ENCODE results near the gene LRRC75A.
"Not testable (repeated sequence)": the region's sequence is repeated elsewhere in the genome, so short reads cannot be mapped to it uniquely, and the experiment has no call there.

The LRRC75A gene

DNA sequence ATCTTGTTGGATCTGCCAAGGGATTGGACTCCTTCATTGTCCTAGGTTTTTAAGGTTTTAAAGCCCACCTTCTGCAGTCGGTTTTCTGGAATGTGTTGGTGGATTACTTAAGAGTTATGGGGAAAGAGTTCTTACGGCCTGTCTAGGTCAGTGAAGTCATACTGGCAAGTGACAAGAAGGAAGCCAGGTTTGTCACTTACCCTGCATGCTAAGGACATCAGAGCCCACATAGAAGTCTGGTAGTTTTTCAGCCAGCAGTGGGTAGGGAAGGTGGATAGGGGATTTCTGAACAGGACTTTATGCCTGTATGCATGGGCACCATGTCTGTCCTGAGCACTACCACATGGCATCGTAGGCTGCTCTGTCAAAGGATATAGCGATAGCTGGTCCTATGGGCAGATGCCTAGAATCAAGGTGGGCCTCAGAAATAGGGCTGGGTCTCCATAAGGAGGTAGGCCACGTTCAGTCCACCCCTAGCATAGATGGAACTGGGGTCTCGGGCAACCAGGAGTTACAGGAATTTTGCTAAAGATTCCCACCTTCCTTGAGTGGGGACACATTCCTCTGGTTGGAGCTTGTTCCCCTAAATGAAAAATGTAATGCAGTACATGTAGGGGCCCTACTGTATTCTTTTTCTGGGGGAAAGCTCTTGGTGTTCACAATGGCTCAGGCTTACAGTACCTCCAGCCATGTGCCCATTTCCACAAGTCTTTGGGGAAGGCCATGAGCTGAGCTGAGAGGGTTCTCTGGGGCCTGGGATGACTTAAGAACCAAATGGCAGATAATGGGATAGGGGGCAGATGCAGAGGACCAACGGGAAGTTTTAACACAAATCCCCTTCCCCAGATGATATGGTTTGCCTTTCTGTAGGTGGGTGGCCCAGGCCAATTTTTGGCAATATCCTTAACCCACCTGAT, 49.1 kb downstream of the LRRC75A start:
- H3K9me3 ChIP-seq (ENCODE audit: control insufficient read depth, low read length) = no peaks in the 10 kb centered on the region
- no peak overlapping the region for H3K27ac ChIP-seq (ENCODE audit: insufficient read depth, low read depth, low read length, poor library complexity, severe bottlenecking)
- H3K4me1 ChIP-seq (ENCODE audit: control insufficient read depth, insufficient read depth, low read length) = peaks cover 41% of the 10 kb centered on the region
- no peaks in the 10 kb centered on the region for H3K27me3 ChIP-seq (ENCODE audit: control insufficient read depth, insufficient read depth, low read length, poor library complexity, severe bottlenecking)
- peaks cover 49% of the 10 kb centered on the region for H3K36me3 ChIP-seq (ENCODE audit: control insufficient read depth, insufficient read depth, low read length)
- no peak overlapping the region for H3K4me3 ChIP-seq (ENCODE audit: insufficient read depth, low read depth, low read length)
- 91 to 92% methylated on average over 7 of the region's 7 CpGs for WGBS, 2 experiments

DNA sequence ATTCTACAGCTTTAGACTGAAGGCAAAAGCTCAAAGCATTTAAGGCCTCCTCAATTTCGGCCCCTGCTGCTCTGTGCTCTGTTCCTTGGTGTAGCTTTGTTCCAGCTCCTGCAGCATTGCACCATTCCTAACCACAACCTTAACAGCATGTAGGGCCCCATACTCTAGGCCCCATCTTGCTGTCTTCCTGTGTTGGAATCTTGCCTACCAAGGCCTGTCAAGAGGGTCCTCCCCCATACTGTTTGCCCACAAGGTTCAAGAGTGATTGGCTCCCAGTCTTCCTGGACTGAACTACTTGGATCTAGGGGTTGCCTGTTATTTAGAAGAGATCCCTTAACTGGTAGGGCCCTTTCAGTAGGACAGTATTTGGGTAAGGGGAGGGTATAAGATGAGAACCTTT, 49.9 kb downstream of the LRRC75A start:
- Histone ChIP-seq H3K27ac (ENCODE audit: insufficient read depth, low read depth, low read length, poor library complexity, severe bottlenecking) (no peak overlapping the region), H3K9me3 (ENCODE audit: control insufficient read depth, low read length) (no peaks in the 10 kb centered on the region), H3K36me3 (ENCODE audit: control insufficient read depth, insufficient read depth, low read length) (peaks cover 49% of the 10 kb centered on the region), H3K4me1 (ENCODE audit: control insufficient read depth, insufficient read depth, low read length) (peaks cover 41% of the 10 kb centered on the region), H3K4me3 (ENCODE audit: insufficient read depth, low read depth, low read length) (no peak overlapping the region), H3K27me3 (ENCODE audit: control insufficient read depth, insufficient read depth, low read length, poor library complexity, severe bottlenecking) (no peaks in the 10 kb centered on the region)
- WGBS, 2 experiments = 85 to 90% methylated on average over 1 of the region's 1 CpG

DNA sequence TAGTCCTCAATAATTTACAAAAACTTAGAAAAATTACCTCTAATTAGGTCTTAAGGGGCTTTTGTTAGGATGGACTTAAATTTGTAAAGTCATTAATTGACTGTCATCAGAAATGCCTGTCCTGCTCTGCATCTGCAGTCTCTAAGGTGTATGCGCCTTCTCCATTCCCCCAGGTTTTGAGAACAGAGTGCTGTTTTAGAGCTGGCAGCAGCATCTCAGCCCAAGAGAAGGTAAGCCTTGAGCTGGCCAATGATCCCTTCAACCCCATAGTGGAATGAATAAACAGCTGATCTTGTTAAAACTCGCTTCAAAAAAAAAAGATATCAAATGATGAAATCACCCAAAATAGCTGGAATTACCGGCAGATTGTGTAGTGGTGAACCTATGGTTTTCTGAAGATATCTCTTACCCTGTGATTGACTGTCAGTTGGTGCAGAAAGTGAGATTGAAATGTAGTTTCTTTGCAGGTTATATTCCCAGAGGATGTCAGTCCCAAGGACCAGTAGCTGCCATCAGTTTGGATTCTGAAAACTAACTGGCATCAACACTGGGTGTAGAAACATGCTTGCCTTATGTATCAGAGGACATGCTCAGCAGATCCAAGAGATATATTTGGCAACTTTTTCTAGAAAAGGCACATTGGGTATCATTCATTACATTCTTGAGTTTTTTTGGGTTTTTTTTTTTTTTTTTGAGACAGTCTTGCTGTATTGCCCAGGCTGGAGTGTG, 50.9 kb downstream of the LRRC75A start:
- Histone ChIP-seq H3K27ac (ENCODE audit: insufficient read depth, low read depth, low read length, poor library complexity, severe bottlenecking) (no peak overlapping the region), H3K4me3 (ENCODE audit: insufficient read depth, low read depth, low read length) (no peak overlapping the region), H3K36me3 (ENCODE audit: control insufficient read depth, insufficient read depth, low read length) (peaks cover 49% of the 10 kb centered on the region), H3K9me3 (ENCODE audit: control insufficient read depth, low read length) (no peaks in the 10 kb centered on the region), H3K4me1 (ENCODE audit: control insufficient read depth, insufficient read depth, low read length) (peaks cover 41% of the 10 kb centered on the region), H3K27me3 (ENCODE audit: control insufficient read depth, insufficient read depth, low read length, poor library complexity, severe bottlenecking) (no peaks in the 10 kb centered on the region)
- 95 to 98% methylated on average over 3 of the region's 3 CpGs for WGBS, 2 experiments

DNA sequence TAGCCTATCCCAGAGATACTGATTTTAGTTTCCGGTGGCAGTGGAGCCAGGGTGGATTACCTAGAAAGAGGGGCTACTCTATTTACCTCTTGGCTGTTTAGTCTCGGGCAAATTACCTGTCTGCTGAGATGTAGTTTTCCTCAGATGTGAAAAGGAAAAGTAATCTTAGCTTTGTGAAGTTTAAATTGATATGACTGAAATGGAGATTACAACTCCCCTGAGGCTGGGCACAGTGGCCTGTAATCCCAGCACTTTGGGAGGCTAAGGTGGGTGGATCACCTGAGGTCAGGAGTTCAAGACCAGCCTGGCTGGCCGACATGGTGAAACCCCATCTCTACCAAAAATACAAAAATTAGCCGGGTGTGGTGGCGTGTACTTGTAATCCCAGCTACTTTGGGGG, 51.6 kb downstream of the LRRC75A start:
- not testable (repeated sequence) for H3K9me3 ChIP-seq (ENCODE audit: control insufficient read depth, low read length); H3K27me3 ChIP-seq (ENCODE audit: control insufficient read depth, insufficient read depth, low read length, poor library complexity, severe bottlenecking)
- H3K27ac ChIP-seq (ENCODE audit: insufficient read depth, low read depth, low read length, poor library complexity, severe bottlenecking) = peak overlapping the region; percentile 47
- peaks cover 45% of the 10 kb centered on the region for H3K36me3 ChIP-seq (ENCODE audit: control insufficient read depth, insufficient read depth, low read length)
- H3K4me3 ChIP-seq (ENCODE audit: insufficient read depth, low read depth, low read length) = peak overlapping the region; percentile 84
- H3K4me1 ChIP-seq (ENCODE audit: control insufficient read depth, insufficient read depth, low read length) = peaks cover 41% of the 10 kb centered on the region
- WGBS, 2 experiments = 76 to 83% methylated on average over 5 of the region's 5 CpGs

DNA sequence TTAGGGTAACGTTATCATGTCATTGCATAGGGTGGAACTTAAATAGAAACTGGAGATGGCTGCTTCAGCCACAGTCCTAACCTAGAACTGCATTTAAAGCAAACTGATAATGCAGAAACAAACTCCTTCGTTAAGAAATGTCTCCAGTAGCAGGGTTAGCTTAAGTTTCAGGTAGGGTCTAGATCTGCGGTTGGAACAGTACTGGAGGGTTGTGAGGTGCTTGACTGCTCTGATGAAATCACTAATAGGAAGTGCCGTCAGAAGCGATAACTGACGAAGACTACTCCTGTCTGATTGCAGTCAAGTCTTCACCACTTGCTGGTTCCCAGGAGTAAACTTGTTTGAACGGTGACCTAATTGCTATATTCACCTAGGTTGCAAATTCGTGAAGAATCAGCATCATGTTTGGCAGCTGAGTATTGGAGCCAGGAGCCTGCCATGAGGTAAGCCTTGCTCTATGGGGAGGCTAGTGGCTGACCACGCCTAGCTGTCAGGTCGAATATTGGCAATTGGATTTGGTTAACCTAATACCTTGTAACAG, 52.1 kb downstream of the LRRC75A start:
- Histone ChIP-seq H3K27ac (ENCODE audit: insufficient read depth, low read depth, low read length, poor library complexity, severe bottlenecking) (peak overlapping the region; percentile 47), H3K27me3 (ENCODE audit: control insufficient read depth, insufficient read depth, low read length, poor library complexity, severe bottlenecking) (no peaks in the 10 kb centered on the region), H3K4me1 (ENCODE audit: control insufficient read depth, insufficient read depth, low read length) (peaks cover 41% of the 10 kb centered on the region), H3K4me3 (ENCODE audit: insufficient read depth, low read depth, low read length) (peak overlapping the region; percentile 84), H3K9me3 (ENCODE audit: control insufficient read depth, low read length) (no peaks in the 10 kb centered on the region), H3K36me3 (ENCODE audit: control insufficient read depth, insufficient read depth, low read length) (peaks cover 44% of the 10 kb centered on the region)
- WGBS, 2 experiments = 15 to 18% methylated on average over 10 of the region's 10 CpGs

DNA sequence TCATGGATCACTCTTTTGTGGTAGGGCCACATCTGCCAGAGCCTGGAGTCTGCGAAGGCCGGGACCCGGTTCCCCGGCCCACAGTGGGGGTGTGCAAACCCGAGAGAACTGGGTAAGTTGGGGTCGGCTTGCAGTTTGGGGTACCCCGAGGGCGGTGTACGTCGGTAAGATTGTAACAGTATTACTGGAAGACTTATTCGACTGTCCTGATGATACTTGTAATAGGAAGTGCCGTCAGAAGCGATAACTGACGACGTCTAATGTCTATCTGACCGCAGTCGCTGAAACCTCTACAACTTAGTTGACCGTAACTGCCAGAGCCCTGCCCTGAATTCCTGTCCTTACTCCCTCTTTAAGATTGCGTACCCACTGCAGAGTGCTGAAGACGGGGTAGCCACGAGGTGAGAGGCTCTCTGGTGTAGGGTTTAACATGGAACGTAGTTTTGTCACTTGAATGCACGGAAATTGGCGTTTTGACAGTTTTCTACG, 52.6 kb downstream of the LRRC75A start:
- no peaks in the 10 kb centered on the region for H3K27me3 ChIP-seq (ENCODE audit: control insufficient read depth, insufficient read depth, low read length, poor library complexity, severe bottlenecking)
- peak overlapping the region; percentile 27 for H3K27ac ChIP-seq (ENCODE audit: insufficient read depth, low read depth, low read length, poor library complexity, severe bottlenecking)
- peaks cover 42% of the 10 kb centered on the region for H3K36me3 ChIP-seq (ENCODE audit: control insufficient read depth, insufficient read depth, low read length)
- H3K9me3 ChIP-seq (ENCODE audit: control insufficient read depth, low read length) = no peaks in the 10 kb centered on the region
- peak overlapping the region; percentile 84 for H3K4me3 ChIP-seq (ENCODE audit: insufficient read depth, low read depth, low read length)
- 1% methylated on average over 25 of the region's 25 CpGs for WGBS, 2 experiments
- peaks cover 39% of the 10 kb centered on the region for H3K4me1 ChIP-seq (ENCODE audit: control insufficient read depth, insufficient read depth, low read length)

DNA sequence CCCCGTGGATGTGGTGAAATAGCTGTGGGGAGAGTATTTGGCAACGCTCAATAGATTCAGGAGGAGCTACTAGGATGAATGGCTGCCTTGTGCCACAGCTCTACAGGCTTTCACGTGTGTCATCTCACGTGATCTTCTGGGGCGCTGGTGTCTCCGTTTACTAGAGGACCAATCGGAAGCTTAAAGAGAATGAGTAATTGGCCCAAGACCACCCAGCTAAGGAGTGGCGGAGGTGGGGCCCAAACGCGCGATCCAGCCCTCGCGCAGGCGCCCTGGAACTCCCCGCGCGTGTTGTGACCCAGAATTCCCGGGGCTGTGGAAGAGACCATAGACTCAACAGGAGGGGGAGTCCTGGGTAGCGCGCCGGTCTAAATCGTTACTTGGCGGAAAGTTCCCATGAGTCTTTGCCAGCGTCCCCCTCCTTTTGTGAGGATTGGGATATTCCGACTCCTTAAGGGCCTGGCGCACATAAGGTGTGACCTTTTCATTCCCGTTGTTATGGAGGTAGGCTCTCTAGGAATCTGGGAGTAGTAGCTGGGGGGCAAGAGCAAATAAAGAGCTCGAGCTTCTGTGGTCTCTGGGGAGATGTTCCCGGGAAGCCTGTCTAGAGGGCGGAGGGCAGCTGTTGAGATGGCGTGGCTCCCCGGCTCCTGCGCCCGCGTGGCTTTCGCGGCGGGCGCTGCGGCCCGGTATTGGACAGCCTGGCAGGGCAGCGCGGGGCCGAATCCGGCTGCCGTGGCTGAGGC, 53.3 kb downstream of the LRRC75A start:
- H3K36me3 ChIP-seq (ENCODE audit: control insufficient read depth, insufficient read depth, low read length) = peaks cover 36% of the 10 kb centered on the region
- H3K4me3 ChIP-seq (ENCODE audit: insufficient read depth, low read depth, low read length) = peak overlapping the region; percentile 84
- WGBS, 2 experiments = 0 to 1% methylated on average over 46 of the region's 46 CpGs
- peaks cover 34% of the 10 kb centered on the region for H3K4me1 ChIP-seq (ENCODE audit: control insufficient read depth, insufficient read depth, low read length)
- H3K27ac ChIP-seq (ENCODE audit: insufficient read depth, low read depth, low read length, poor library complexity, severe bottlenecking) = peak overlapping the region; percentile 78
- no peaks in the 10 kb centered on the region for H3K9me3 ChIP-seq (ENCODE audit: control insufficient read depth, low read length)
- H3K27me3 ChIP-seq (ENCODE audit: control insufficient read depth, insufficient read depth, low read length, poor library complexity, severe bottlenecking) = no peaks in the 10 kb centered on the region

DNA sequence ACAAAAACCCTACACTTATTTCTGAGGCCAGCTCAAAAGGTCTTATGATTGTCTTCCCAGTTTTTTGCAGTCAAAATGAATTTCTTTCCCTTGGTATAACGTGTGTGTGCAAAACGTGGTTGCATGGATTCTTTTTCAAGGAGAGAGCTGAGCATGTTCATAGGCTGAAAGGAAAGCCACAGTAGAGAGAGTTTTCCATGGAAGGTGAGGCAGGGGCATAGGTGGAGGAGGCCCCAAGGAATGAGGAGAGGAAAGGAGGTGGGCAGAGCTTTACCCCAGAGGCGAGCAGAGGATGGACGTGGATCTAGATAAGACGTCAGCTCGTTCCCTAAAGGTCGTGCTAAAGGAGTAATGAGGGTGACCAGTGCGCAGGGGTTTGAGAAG, 53.8 kb downstream of the LRRC75A start:
- peak overlapping the region; percentile 84 for H3K4me3 ChIP-seq (ENCODE audit: insufficient read depth, low read depth, low read length)
- no peaks in the 10 kb centered on the region for H3K27me3 ChIP-seq (ENCODE audit: control insufficient read depth, insufficient read depth, low read length, poor library complexity, severe bottlenecking)
- peaks cover 33% of the 10 kb centered on the region for H3K4me1 ChIP-seq (ENCODE audit: control insufficient read depth, insufficient read depth, low read length)
- WGBS, 2 experiments = 47 to 49% methylated on average over 8 of the region's 8 CpGs
- peaks cover 31% of the 10 kb centered on the region for H3K36me3 ChIP-seq (ENCODE audit: control insufficient read depth, insufficient read depth, low read length)
- no peaks in the 10 kb centered on the region for H3K9me3 ChIP-seq (ENCODE audit: control insufficient read depth, low read length)
- peak overlapping the region; percentile 78 for H3K27ac ChIP-seq (ENCODE audit: insufficient read depth, low read depth, low read length, poor library complexity, severe bottlenecking)

DNA sequence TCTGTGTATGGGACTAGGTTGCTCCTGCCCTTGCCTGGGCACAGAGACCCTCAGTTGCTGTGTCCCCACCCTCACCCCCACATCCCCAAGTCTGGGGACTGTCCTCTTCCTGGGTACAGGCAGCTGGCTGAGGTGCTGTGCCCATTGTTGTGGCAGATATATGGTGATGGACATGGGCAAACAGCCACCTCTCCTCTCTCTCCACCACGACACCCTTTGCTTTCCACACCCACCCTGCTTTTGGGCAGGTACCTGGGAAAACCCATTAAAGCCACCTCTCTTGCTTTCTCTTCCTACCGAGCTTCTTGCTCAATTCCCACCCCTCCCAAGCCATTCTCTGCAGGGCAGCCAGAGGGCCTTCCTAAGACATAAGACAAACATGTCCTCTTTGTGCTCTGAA, 54.9 kb downstream of the LRRC75A start:
- H3K9me3 ChIP-seq (ENCODE audit: control insufficient read depth, low read length) = no peaks in the 10 kb centered on the region
- H3K27ac ChIP-seq (ENCODE audit: insufficient read depth, low read depth, low read length, poor library complexity, severe bottlenecking) = no peak overlapping the region
- no peak overlapping the region for H3K4me3 ChIP-seq (ENCODE audit: insufficient read depth, low read depth, low read length)
- H3K27me3 ChIP-seq (ENCODE audit: control insufficient read depth, insufficient read depth, low read length, poor library complexity, severe bottlenecking) = no peaks in the 10 kb centered on the region
- peaks cover 20% of the 10 kb centered on the region for H3K36me3 ChIP-seq (ENCODE audit: control insufficient read depth, insufficient read depth, low read length)
- peaks cover 28% of the 10 kb centered on the region for H3K4me1 ChIP-seq (ENCODE audit: control insufficient read depth, insufficient read depth, low read length)
- 78 to 80% methylated on average over 2 of the region's 2 CpGs for WGBS, 2 experiments

All from ectodermal cell (in vitro differentiated cells).